DOHH2 (cell line): ENCODE data around the gene FA2H.

Experiments
- EZH2phosphoT487 ChIP-seq: fragments of 200-600 bp; sonication (generic); IDR thresholded peaks from 2 replicates; pipeline ENCODE4 v1.6.1; 2017; ENCODE audit warnings: borderline replicate concordance, mild to moderate bottlenecking, antibody characterized with exemption, low read length, moderate library complexity, mixed read lengths
- TF ChIP-seq, protein P1 (sequence below): fragments of 200-600 bp; sonication (generic); IDR thresholded peaks from one replicate; pipeline ENCODE4 v1.5.1; 2014; ENCODE audit warnings: antibody characterized with exemption, mild to moderate bottlenecking, low read depth, low read length; ENCODE audit not compliant: poor library complexity, severe bottlenecking

DNA sequence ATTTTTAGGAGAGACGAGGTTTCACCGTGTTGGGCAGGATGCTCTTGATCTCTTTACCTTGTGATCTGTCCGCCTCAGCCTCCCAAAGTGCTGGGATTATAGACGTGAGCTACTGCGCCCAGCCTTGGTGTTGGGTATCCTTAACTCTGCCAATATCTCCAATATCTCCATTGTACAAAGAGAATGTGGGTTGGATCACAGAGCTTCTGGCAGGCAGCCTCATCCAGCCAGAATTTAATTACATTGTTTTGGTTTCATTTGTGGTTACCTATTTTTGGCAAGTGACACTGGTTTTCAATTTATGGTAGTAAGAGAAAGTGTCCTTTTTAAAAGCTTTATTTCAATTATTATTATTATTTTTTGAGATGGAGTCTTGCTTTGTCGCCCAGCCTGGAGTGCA lies 93.9 kb downstream of the FA2H start:
- TF ChIP-seq, protein P1, sequence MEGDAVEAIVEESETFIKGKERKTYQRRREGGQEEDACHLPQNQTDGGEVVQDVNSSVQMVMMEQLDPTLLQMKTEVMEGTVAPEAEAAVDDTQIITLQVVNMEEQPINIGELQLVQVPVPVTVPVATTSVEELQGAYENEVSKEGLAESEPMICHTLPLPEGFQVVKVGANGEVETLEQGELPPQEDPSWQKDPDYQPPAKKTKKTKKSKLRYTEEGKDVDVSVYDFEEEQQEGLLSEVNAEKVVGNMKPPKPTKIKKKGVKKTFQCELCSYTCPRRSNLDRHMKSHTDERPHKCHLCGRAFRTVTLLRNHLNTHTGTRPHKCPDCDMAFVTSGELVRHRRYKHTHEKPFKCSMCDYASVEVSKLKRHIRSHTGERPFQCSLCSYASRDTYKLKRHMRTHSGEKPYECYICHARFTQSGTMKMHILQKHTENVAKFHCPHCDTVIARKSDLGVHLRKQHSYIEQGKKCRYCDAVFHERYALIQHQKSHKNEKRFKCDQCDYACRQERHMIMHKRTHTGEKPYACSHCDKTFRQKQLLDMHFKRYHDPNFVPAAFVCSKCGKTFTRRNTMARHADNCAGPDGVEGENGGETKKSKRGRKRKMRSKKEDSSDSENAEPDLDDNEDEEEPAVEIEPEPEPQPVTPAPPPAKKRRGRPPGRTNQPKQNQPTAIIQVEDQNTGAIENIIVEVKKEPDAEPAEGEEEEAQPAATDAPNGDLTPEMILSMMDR: no peak
- no peak for TF ChIP-seq EZH2phosphoT487
